H1 (cell line): ENCODE data around the gene C1orf185. TPM values are rescaled to one million over a fixed set of nuclear protein-coding genes. Genes with fewer than 3 reads are reported as not detected.

Experiments
- polyA plus RNA-seq, 7 experiments: library from polyadenylated mRNA; depleted of rRNA in 3 of 7; stranded (reverse) in 5 of 7; unstranded in 2 of 7; fragments of >200 nt in 5 of 7; fragments of 200-250 nt in 2 of 7; gene quantifications; 1 replicate in 5 of 7; 2 replicates in 1 of 7; 4 replicates in 1 of 7; pipeline versions ENCODE4 v1.2.1 to v1.2.3, GENCODE V29; 2011 to 2013; ENCODE audit warnings: missing spikeins in 2 of 7, mixed read lengths in 2 of 7
- total RNA-seq: library from RNA; stranded (reverse); fragmentation: NEBNext Ultra II Directional; extraction: Animal tissue kit (Norgen Biotek cat#: 25700); gene quantifications from 2 replicates; pipeline ENCODE4 v1.2.1, GENCODE V29; 2021
- TF ChIP-seq, protein P1 (sequence below), 3 experiments: IDR thresholded peaks; 1 replicate in 2 of 3; 2 replicates in 1 of 3; pipeline versions ENCODE4 v1.5.1 to v1.6.1; 2011; ENCODE audit warnings: low read length in 3 of 3, mild to moderate bottlenecking in 3 of 3, inconsistent platforms in 2 of 3, low read depth in 1 of 3, moderate library complexity in 1 of 3; ENCODE audit not compliant: insufficient read depth in 1 of 3; ENCODE audit errors: control extremely low read depth in 1 of 3

The C1orf185 gene
- total and polyA plus RNA-seq, 2 of the 8 experiments (the other 6 are each of a cell fraction or from before 2014, with no cell fraction given): not detected

DNA sequence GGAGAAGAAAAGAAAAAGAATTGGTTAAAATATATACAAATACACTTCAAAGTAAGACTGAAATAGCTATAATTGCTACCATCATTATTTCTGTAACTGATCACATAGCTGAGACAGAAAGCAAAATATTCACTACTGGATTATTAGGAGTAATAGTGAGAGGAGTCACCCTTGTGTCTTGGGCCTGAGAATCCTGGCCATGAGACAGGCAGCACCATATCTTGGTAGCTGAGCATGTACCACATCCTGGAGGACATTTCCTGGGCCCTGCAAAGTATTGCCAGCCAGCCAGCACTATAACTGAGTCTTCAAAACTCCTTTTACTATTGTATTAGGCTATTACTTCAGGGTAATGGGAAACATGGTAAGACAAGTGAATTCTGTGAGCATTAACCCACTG lies 63.5 kb downstream of the C1orf185 start (continued):
- TF ChIP-seq, protein P1, sequence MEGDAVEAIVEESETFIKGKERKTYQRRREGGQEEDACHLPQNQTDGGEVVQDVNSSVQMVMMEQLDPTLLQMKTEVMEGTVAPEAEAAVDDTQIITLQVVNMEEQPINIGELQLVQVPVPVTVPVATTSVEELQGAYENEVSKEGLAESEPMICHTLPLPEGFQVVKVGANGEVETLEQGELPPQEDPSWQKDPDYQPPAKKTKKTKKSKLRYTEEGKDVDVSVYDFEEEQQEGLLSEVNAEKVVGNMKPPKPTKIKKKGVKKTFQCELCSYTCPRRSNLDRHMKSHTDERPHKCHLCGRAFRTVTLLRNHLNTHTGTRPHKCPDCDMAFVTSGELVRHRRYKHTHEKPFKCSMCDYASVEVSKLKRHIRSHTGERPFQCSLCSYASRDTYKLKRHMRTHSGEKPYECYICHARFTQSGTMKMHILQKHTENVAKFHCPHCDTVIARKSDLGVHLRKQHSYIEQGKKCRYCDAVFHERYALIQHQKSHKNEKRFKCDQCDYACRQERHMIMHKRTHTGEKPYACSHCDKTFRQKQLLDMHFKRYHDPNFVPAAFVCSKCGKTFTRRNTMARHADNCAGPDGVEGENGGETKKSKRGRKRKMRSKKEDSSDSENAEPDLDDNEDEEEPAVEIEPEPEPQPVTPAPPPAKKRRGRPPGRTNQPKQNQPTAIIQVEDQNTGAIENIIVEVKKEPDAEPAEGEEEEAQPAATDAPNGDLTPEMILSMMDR (IDR thresholded peaks at IDR 0.05; ENCODE audit: control extremely low read depth in 1 of 3, insufficient read depth in 1 of 3, low read depth in 1 of 3, low read length in 3 of 3): no peak
